Panc1 (cell line): ENCODE measurements around the gene MOBP. TPM values are rescaled to one million over a fixed set of nuclear protein-coding genes. Genes with fewer than 3 reads are reported as not detected.

Experiments used
- ATAC-seq: fragments of 200-7000 bp; cut with Tn5 transposase; 2 replicates; pipeline ENCODE4 v1.9.1; 2020; ENCODE audit warnings: mild to moderate bottlenecking, moderate library complexity
- BruUV-seq: library from RNA; stranded (reverse); fragments of 400-500 nt; replicated peaks from 2 replicates; lab custom pipeline; 2021; lab: Mats Ljungman, UMichigan
- CTCF ChIA-PET: fragments of 300-600 bp; sonication (Branson Sonifier 250); formaldehyde crosslinking; loops from one replicate; lab custom pipeline; 2022; ENCODE audit warnings: antibody characterized with exemption; lab: Charles Lee
- POLR2A ChIA-PET: fragments of 300-600 bp; sonication (Branson Sonifier 250); formaldehyde crosslinking; loops from one replicate; lab custom pipeline; 2022; ENCODE audit warnings: antibody characterized with exemption; lab: Charles Lee
- DNase-seq: peaks from one replicate; pipeline ENCODE4 v3.0.0-alpha.2; 2010; ENCODE audit warnings: low read depth, low spot score
- H3K27ac ChIP-seq: 2 replicates; pipeline ENCODE4 v1.5.1; 2011; ENCODE audit warnings: mild to moderate bottlenecking, low read length, inconsistent platforms
- H3K27me3 ChIP-seq: fragments of 200-500 bp; sonication (Bioruptor generic); 2 replicates; pipeline ENCODE4 v1.6.0; 2014; ENCODE audit warnings: low read length, inconsistent platforms; ENCODE audit not compliant: control insufficient read depth, insufficient read depth
- H3K36me3 ChIP-seq: fragments of 200-500 bp; sonication (Bioruptor generic); 2 replicates; pipeline ENCODE4 v1.5.1; 2014; ENCODE audit warnings: inconsistent platforms, mild to moderate bottlenecking, low read length, moderate library complexity; ENCODE audit not compliant: control insufficient read depth, insufficient read depth
- H3K4me1 ChIP-seq: 2 replicates; pipeline ENCODE4 v1.5.1; 2011; ENCODE audit warnings: inconsistent platforms, mild to moderate bottlenecking, low read length, moderate library complexity; ENCODE audit not compliant: control insufficient read depth, insufficient read depth
- H3K4me3 ChIP-seq, 2 experiments: 2 replicates each; pipeline ENCODE4 v1.5.1; 2011 to 2012; ENCODE audit warnings: low read depth in 2 of 2, low read length in 2 of 2, mild to moderate bottlenecking in 2 of 2, inconsistent platforms in 1 of 2, moderate library complexity in 1 of 2
- H3K9me3 ChIP-seq: fragments of 200-500 bp; sonication (Bioruptor generic); 2 replicates; pipeline ENCODE4 v1.5.1; 2014; ENCODE audit warnings: low read depth, mild to moderate bottlenecking, inconsistent platforms, low read length, moderate library complexity; ENCODE audit not compliant: control insufficient read depth, insufficient read depth
- POLR2AphosphoS5 ChIP-seq: IDR thresholded peaks from 2 replicates; pipeline ENCODE4 v1.6.1; 2012; ENCODE audit warnings: mild to moderate bottlenecking, low read depth, low read length, moderate library complexity
- SIN3A ChIP-seq: IDR thresholded peaks from 2 replicates; pipeline ENCODE4 v1.6.1; 2012; ENCODE audit warnings: low read depth, mild to moderate bottlenecking, low read length, moderate library complexity, borderline replicate concordance; ENCODE audit not compliant: insufficient read depth
- TCF7L2 ChIP-seq: IDR thresholded peaks from 2 replicates; pipeline ENCODE4 v1.6.1; 2011; ENCODE audit warnings: mild to moderate bottlenecking, low read depth, low read length, inconsistent platforms
- in situ Hi-C: cut with HindIII; loops from 2 replicates; pipeline ENCODE4 v1.10.0; 2016; ENCODE audit warnings: low sequenced_read_pairs, low pct_unique_long_range_greater_than_20kb
- intact Hi-C: fragments of 100-400 bp; cut with micrococcal nuclease; formaldehyde crosslinking; loops from one replicate; pipeline ENCODE4 v1.10.0; 2022; ENCODE audit not compliant: unreplicated experiment
- total RNA-seq: library from RNA; stranded (reverse); gene quantifications from one replicate; pipeline ENCODE4 v1.2.1, GENCODE V29; 2021; ENCODE audit not compliant: unreplicated experiment
- TF ChIP-seq, protein P1 (sequence below): fragments of 450-650 bp; IDR thresholded peaks from 2 replicates; pipeline ENCODE4 v1.5.1; 2017; ENCODE audit warnings: mild to moderate bottlenecking
- TF ChIP-seq, protein P2 (sequence below), 2 experiments: IDR thresholded peaks; 2 replicates each; pipeline ENCODE4 v1.6.1; 2011 to 2012; ENCODE audit warnings: low read depth in 2 of 2, control low read depth in 1 of 2, low read length in 1 of 2, mild to moderate bottlenecking in 1 of 2, moderate library complexity in 1 of 2; ENCODE audit not compliant: insufficient read depth in 1 of 2

The MOBP gene
- total RNA-seq, 1 experiment from 2014 or later = not detected

DNA sequence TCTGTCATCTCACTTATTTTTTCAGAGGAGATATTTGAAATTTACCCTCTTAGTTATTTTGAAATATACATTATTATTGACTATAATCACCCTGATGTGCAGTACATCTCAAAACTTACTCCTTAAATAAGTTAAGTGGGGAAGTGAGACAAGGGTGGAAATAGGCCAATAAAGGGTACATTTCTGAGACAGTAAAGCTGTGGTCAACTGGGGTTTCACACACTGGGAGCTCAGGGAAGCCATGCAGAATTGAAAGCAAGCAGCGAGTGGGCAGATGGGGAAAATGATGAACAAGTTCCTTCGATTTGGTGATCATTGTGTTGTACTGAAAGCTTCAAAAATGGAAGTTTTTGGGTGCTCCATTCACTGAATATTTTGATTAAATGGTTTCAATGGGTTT is 21.6 kb upstream of the MOBP start:
- H3K27ac ChIP-seq = no peak overlapping the region
- POLR2A ChIA-PET = no interaction called here
- no peak overlapping the region for H3K4me3 ChIP-seq
- H3K4me1 ChIP-seq = no peaks in the 10 kb centered on the region
- CTCF ChIA-PET = no interaction called here
- intact Hi-C loops (no loop called here), in situ Hi-C loops (no loop called here)
- H3K9me3 ChIP-seq = no peaks in the 10 kb centered on the region
- DNase-seq (no peak), ATAC-seq (no peak)
- TF ChIP-seq POLR2AphosphoS5 (no peak), SIN3A (no peak), TCF7L2 (no peak)
- TF ChIP-seq, protein P1, sequence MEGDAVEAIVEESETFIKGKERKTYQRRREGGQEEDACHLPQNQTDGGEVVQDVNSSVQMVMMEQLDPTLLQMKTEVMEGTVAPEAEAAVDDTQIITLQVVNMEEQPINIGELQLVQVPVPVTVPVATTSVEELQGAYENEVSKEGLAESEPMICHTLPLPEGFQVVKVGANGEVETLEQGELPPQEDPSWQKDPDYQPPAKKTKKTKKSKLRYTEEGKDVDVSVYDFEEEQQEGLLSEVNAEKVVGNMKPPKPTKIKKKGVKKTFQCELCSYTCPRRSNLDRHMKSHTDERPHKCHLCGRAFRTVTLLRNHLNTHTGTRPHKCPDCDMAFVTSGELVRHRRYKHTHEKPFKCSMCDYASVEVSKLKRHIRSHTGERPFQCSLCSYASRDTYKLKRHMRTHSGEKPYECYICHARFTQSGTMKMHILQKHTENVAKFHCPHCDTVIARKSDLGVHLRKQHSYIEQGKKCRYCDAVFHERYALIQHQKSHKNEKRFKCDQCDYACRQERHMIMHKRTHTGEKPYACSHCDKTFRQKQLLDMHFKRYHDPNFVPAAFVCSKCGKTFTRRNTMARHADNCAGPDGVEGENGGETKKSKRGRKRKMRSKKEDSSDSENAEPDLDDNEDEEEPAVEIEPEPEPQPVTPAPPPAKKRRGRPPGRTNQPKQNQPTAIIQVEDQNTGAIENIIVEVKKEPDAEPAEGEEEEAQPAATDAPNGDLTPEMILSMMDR = no peak
- TF ChIP-seq, protein P2, sequence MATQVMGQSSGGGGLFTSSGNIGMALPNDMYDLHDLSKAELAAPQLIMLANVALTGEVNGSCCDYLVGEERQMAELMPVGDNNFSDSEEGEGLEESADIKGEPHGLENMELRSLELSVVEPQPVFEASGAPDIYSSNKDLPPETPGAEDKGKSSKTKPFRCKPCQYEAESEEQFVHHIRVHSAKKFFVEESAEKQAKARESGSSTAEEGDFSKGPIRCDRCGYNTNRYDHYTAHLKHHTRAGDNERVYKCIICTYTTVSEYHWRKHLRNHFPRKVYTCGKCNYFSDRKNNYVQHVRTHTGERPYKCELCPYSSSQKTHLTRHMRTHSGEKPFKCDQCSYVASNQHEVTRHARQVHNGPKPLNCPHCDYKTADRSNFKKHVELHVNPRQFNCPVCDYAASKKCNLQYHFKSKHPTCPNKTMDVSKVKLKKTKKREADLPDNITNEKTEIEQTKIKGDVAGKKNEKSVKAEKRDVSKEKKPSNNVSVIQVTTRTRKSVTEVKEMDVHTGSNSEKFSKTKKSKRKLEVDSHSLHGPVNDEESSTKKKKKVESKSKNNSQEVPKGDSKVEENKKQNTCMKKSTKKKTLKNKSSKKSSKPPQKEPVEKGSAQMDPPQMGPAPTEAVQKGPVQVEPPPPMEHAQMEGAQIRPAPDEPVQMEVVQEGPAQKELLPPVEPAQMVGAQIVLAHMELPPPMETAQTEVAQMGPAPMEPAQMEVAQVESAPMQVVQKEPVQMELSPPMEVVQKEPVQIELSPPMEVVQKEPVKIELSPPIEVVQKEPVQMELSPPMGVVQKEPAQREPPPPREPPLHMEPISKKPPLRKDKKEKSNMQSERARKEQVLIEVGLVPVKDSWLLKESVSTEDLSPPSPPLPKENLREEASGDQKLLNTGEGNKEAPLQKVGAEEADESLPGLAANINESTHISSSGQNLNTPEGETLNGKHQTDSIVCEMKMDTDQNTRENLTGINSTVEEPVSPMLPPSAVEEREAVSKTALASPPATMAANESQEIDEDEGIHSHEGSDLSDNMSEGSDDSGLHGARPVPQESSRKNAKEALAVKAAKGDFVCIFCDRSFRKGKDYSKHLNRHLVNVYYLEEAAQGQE (IDR thresholded peaks at IDR 0.05; ENCODE audit: insufficient read depth in 1 of 2, low read depth in 2 of 2, low read length in 1 of 2) = no peak
- no TSS peak for BruUV-seq
- H3K27me3 ChIP-seq = no peaks in the 10 kb centered on the region
- no peaks in the 10 kb centered on the region for H3K36me3 ChIP-seq

DNA sequence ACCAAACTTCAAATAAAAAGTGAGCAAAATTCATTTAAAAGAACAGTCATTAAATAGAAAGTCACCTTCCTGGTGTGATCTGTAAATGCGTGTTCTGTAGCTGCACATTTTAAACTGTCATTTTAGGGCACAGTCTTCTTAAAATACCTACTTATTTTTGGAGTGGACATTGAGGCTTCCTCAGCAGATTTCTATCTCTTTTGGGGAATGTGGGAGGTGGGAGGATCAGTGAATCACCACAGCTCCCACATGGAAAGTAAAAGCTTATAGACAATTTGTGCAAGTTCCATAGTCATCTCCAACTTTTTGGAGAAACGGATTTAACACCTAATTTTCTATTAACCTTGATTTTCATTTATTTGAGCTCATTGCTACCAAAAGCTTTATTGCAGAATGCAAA is 21.0 kb upstream of the MOBP start:
- Histone ChIP-seq H3K9me3 (no peaks in the 10 kb centered on the region), H3K36me3 (no peaks in the 10 kb centered on the region), H3K27ac (no peak overlapping the region), H3K4me3 (no peak overlapping the region), H3K4me1 (no peaks in the 10 kb centered on the region), H3K27me3 (no peaks in the 10 kb centered on the region)
- DNase-seq = no peak
- BruUV-seq = no TSS peak
- TF ChIP-seq TCF7L2 (no peak), SIN3A (no peak), POLR2AphosphoS5 (no peak)
- TF ChIP-seq, protein P2 (IDR thresholded peaks at IDR 0.05; ENCODE audit: insufficient read depth in 1 of 2, low read depth in 2 of 2, low read length in 1 of 2) = no peak
- TF ChIP-seq, protein P1 = no peak
- in situ Hi-C loops = no loop called here
- intact Hi-C loops = no loop called here
- ChIA-PET CTCF (no interaction called here), POLR2A (no interaction called here)
- ATAC-seq = no peak
